CD4-positive, alpha-beta T cell (primary cell): ENCODE measurements around the gene UBA52. TPM values are rescaled to one million over a fixed set of nuclear protein-coding genes. Genes with fewer than 3 reads are reported as not detected.

ENCODE experiments used
- ATAC-seq: fragments of 200-7000 bp; cut with Tn5 transposase; one replicate; pipeline ENCODE4 v1.10.0; 2022; ENCODE audit warnings: mild to moderate bottlenecking; ENCODE audit not compliant: poor library complexity
- CTCF ChIA-PET: fragments of 350-600 bp; sonication (Branson Sonifier 250); formaldehyde crosslinking; loops from one replicate; lab custom pipeline; 2021; ENCODE audit warnings: antibody characterized with exemption, inconsistent platforms; lab: Charles Lee
- POLR2A ChIA-PET: fragments of 350-600 bp; sonication (Branson Sonifier 250); formaldehyde crosslinking; loops from one replicate; lab custom pipeline; 2021; ENCODE audit warnings: antibody characterized with exemption, inconsistent platforms; lab: Charles Lee
- DNase-seq, 14 experiments: peaks; one replicate each; pipeline ENCODE4 v3.0.0-alpha.2; 2013 to 2020; ENCODE audit warnings: mixed read lengths in 2 of 14
- H3K27ac ChIP-seq, 2 donors: one replicate each; pipeline versions ENCODE4 v1.5.1 to v1.7.0; 2013; ENCODE audit warnings: low read length in 2 of 2, low read depth in 1 of 2, mild to moderate bottlenecking in 1 of 2
- H3K27me3 ChIP-seq, 2 experiments: 1 replicate in 1 of 2; 2 replicates in 1 of 2; pipeline versions ENCODE4 v1.6.1 to v1.7.0; 2013; ENCODE audit warnings: low read length in 2 of 2, control low read depth in 1 of 2, mild to moderate bottlenecking in 1 of 2, moderate library complexity in 1 of 2; ENCODE audit not compliant: insufficient read depth in 2 of 2, control insufficient read depth in 1 of 2
- H3K36me3 ChIP-seq: one replicate; pipeline ENCODE4 v1.6.1; 2013; ENCODE audit warnings: low read length, control low read depth; ENCODE audit not compliant: insufficient read depth
- H3K4me1 ChIP-seq: one replicate; pipeline ENCODE4 v1.6.1; 2013; ENCODE audit warnings: low read length, control low read depth; ENCODE audit not compliant: insufficient read depth
- H3K4me3 ChIP-seq: one replicate; pipeline ENCODE4 v1.5.1; 2013; ENCODE audit warnings: mild to moderate bottlenecking, low read length, moderate library complexity
- H3K9me3 ChIP-seq, 2 experiments: 1 replicate in 1 of 2; 2 replicates in 1 of 2; pipeline versions ENCODE4 v1.6.1 to v1.7.0; 2013; ENCODE audit warnings: low read length in 2 of 2, mild to moderate bottlenecking in 2 of 2, control low read depth in 1 of 2, moderate library complexity in 1 of 2; ENCODE audit not compliant: control insufficient read depth in 1 of 2, insufficient read depth in 1 of 2
- H3K27ac Mint-ChIP-seq: one replicate; pipeline ENCODE4 v1.8.0; 2020; ENCODE audit warnings: mixed read lengths
- H3K27me3 Mint-ChIP-seq: one replicate; pipeline ENCODE4 v1.8.0; 2021; ENCODE audit warnings: mixed read lengths
- H3K36me3 Mint-ChIP-seq: one replicate; pipeline ENCODE4 v1.8.0; 2021; ENCODE audit warnings: low read depth, mixed read lengths
- H3K4me1 Mint-ChIP-seq: one replicate; pipeline ENCODE4 v1.8.0; 2021; ENCODE audit warnings: low read depth, mixed read lengths
- H3K4me3 Mint-ChIP-seq: one replicate; pipeline ENCODE4 v1.8.0; 2020; ENCODE audit warnings: mild to moderate bottlenecking, mixed read lengths
- H3K9me3 Mint-ChIP-seq: one replicate; pipeline ENCODE4 v1.8.0; 2020; ENCODE audit warnings: mixed read lengths
- intact Hi-C, 2 experiments: fragments of 100-400 bp; cut with DNase I in 1 of 2; cut with micrococcal nuclease in 1 of 2; formaldehyde crosslinking; loops; one replicate each; pipeline versions ENCODE4 v1.15.1 to v1.9.0; 2023 to 2025; cut with DNase I, micrococcal nuclease
- total RNA-seq, 174 experiments: library from RNA in 2 of 174; stranded (reverse) in 2 of 174; gene quantifications; one replicate each; pipeline ENCODE4 v1.2.3 and lab custom pipeline; 2021 to 2026
- TF ChIP-seq, protein P1 (sequence below): fragments of 200-600 bp; IDR thresholded peaks from one replicate; pipeline ENCODE4 v1.8.0; 2022; ENCODE audit warnings: antibody characterized with exemption, mild to moderate bottlenecking

The UBA52 gene
- total RNA-seq, 2 experiments from 2014 or later: 2,255 to 2,378 TPM

- peak overlapping the region; percentile 34 for H3K4me3 Mint-ChIP-seq
- H3K9me3 ChIP-seq: peaks cover 0 to 4% of the 10 kb centered on the region in 2 experiments
- DNase-seq (no peak), ATAC-seq (no peak)
- peaks cover 50% of the 10 kb centered on the region for H3K36me3 ChIP-seq
- no peaks in the 10 kb centered on the region for H3K27me3 ChIP-seq
- CTCF ChIA-PET: interaction anchor here (1.3 kb wide), 1 partner anchor 19 kb away, joined by 3 read pairs; no protein-coding TSS in a partner anchor
- H3K27me3 Mint-ChIP-seq: no peaks in the 10 kb centered on the region
- H3K36me3 Mint-ChIP-seq: peaks cover 73% of the 10 kb centered on the region
- no peak overlapping the region for H3K4me3 ChIP-seq
- TF ChIP-seq, protein P1, sequence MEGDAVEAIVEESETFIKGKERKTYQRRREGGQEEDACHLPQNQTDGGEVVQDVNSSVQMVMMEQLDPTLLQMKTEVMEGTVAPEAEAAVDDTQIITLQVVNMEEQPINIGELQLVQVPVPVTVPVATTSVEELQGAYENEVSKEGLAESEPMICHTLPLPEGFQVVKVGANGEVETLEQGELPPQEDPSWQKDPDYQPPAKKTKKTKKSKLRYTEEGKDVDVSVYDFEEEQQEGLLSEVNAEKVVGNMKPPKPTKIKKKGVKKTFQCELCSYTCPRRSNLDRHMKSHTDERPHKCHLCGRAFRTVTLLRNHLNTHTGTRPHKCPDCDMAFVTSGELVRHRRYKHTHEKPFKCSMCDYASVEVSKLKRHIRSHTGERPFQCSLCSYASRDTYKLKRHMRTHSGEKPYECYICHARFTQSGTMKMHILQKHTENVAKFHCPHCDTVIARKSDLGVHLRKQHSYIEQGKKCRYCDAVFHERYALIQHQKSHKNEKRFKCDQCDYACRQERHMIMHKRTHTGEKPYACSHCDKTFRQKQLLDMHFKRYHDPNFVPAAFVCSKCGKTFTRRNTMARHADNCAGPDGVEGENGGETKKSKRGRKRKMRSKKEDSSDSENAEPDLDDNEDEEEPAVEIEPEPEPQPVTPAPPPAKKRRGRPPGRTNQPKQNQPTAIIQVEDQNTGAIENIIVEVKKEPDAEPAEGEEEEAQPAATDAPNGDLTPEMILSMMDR: no peak
- H3K27ac ChIP-seq: peak overlapping the region in 1 of 2 donors; percentile 48
- intact Hi-C loops: loop anchor here in 1 of 2 experiments (5.0 kb wide), 1 partner anchor 102 kb away; no protein-coding TSS in a partner anchor
- peaks cover 28% of the 10 kb centered on the region for H3K4me1 ChIP-seq
- H3K4me1 Mint-ChIP-seq: peaks cover 20% of the 10 kb centered on the region
- POLR2A ChIA-PET: no interaction called here
- H3K9me3 Mint-ChIP-seq: no peaks in the 10 kb centered on the region
- peak overlapping the region; percentile 24 for H3K27ac Mint-ChIP-seq
Measured at GRCh38 chr19:18574691-18575291, 3.1 kb downstream of the UBA52 start.

DNA sequence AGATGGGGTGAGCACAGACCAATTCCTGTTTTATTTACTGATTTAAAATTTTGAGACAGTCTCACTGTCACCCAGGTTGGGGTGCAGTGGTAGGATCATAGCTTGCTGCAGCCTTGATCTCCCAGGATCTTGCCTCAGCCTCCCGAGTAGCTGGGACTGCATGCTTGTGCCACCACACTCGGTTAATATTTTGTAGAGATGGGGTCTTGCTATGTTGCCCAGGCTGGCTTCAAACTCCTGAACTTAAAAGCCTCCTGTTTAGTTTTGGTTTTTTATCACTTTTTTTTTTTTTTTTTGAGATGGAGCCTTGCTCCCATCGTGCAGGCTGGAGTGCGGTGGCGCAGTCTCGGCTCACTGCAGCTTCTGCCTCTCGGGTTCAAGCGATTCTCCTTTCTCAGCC is 4.7 kb downstream of the UBA52 start:
- no peak overlapping the region for H3K4me3 ChIP-seq
- no peak overlapping the region for H3K27ac ChIP-seq
- CTCF ChIA-PET: no interaction called here
- intact Hi-C loops: no loop called here
- peaks cover 0 to 4% of the 10 kb centered on the region in 2 experiments for H3K9me3 ChIP-seq
- TF ChIP-seq, protein P1: no peak
- POLR2A ChIA-PET: no interaction called here
- Mint-ChIP-seq H3K9me3 (no peaks in the 10 kb centered on the region), H3K4me3 (no peak overlapping the region), H3K36me3 (peaks cover 71% of the 10 kb centered on the region), H3K27me3 (no peaks in the 10 kb centered on the region), H3K4me1 (peaks cover 17% of the 10 kb centered on the region), H3K27ac (no peak overlapping the region)
- H3K36me3 ChIP-seq: peaks cover 50% of the 10 kb centered on the region
- ATAC-seq: no peak
- no peak for DNase-seq
- peaks cover 21% of the 10 kb centered on the region for H3K4me1 ChIP-seq
- H3K27me3 ChIP-seq: no peaks in the 10 kb centered on the region

- H3K36me3 ChIP-seq: peaks cover 50% of the 10 kb centered on the region
- ATAC-seq (no peak), DNase-seq (no peak)
- no peak overlapping the region for H3K4me3 Mint-ChIP-seq
- no peaks in the 10 kb centered on the region for H3K9me3 Mint-ChIP-seq
- peaks cover 60% of the 10 kb centered on the region for H3K36me3 Mint-ChIP-seq
- H3K4me1 ChIP-seq: peaks cover 14% of the 10 kb centered on the region
- TF ChIP-seq, protein P1: no peak
- CTCF ChIA-PET: no interaction called here
- no peaks in the 10 kb centered on the region for H3K27me3 Mint-ChIP-seq
- peaks cover 6% of the 10 kb centered on the region for H3K4me1 Mint-ChIP-seq
- H3K4me3 ChIP-seq: no peak overlapping the region
- H3K27me3 ChIP-seq: no peaks in the 10 kb centered on the region
- intact Hi-C loops: no loop called here
- H3K27ac Mint-ChIP-seq: no peak overlapping the region
- POLR2A ChIA-PET: no interaction called here
- H3K27ac ChIP-seq: no peak overlapping the region
- peaks cover 0 to 4% of the 10 kb centered on the region in 2 experiments for H3K9me3 ChIP-seq
Measured at GRCh38 chr19:18577365-18577914, 5.8 kb downstream of the UBA52 start.
